Erythroblast (primary cell): ENCODE results near the gene NAPSA.

Source experiments
- GATA1 ChIP-seq: IDR thresholded peaks from 2 replicates; pipeline ENCODE4 v1.6.1; 2011; ENCODE audit warnings: low read depth, mild to moderate bottlenecking, control low read depth, low read length, moderate library complexity
- POLR2A ChIP-seq: IDR thresholded peaks from 2 replicates; pipeline ENCODE4 v1.6.1; 2011; ENCODE audit warnings: mild to moderate bottlenecking, low read length

- no peak for TF ChIP-seq POLR2A
- no peak for TF ChIP-seq GATA1
Observed at GRCh38 chr19:50384685-50385535, 19.5 kb upstream of the NAPSA start.
